ENCODE results near the gene SLAMF7.
"Not testable (repeated sequence)": the region's sequence is repeated elsewhere in the genome, so short reads cannot be mapped to it uniquely, and the experiment has no call there.

SLAMF7 gene

DNA sequence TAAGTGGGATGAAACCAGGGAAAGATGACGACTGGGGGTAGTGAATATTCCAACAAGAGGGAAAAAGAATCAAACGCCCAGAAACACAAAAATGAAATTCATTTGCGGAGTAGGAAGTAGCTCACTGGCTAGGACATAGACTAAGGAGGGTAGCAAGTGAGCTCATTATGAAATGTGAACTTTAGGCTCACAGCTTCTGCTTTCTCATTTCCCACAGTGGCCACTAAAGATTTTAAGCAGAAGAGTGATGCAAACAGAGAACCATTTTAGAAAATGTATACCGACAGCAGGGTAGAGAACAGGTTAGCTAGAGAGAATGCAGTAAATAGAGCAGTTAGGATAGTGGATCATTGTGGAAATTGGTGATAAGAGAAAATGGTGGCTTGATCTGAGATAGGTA lies 30.9 kb upstream of the SLAMF7 start:
- TF ChIP-seq ZFX (IDR thresholded peaks at IDR 0.05): no peak
- TF ChIP-seq, protein P1, sequence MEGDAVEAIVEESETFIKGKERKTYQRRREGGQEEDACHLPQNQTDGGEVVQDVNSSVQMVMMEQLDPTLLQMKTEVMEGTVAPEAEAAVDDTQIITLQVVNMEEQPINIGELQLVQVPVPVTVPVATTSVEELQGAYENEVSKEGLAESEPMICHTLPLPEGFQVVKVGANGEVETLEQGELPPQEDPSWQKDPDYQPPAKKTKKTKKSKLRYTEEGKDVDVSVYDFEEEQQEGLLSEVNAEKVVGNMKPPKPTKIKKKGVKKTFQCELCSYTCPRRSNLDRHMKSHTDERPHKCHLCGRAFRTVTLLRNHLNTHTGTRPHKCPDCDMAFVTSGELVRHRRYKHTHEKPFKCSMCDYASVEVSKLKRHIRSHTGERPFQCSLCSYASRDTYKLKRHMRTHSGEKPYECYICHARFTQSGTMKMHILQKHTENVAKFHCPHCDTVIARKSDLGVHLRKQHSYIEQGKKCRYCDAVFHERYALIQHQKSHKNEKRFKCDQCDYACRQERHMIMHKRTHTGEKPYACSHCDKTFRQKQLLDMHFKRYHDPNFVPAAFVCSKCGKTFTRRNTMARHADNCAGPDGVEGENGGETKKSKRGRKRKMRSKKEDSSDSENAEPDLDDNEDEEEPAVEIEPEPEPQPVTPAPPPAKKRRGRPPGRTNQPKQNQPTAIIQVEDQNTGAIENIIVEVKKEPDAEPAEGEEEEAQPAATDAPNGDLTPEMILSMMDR (conservative IDR thresholded peaks at IDR 0.05): no peak

DNA sequence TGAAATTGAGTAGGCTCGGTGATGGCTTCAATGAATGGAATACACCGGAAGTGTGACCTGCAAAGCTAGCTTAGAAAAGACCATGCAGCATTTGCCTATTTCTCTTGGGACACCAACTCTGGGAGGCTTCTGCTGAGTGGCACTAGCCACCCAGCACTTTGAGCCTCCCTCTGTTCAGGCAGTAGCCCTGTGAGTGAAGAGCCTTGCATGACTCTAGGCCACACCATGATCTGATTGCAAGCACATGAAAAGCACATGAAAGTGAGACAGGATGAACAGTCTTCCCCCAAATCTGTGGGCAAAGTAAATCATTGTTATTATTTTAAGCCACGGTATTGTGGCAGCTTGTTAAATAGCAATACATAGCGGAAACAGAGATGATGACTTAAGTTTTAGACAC lies 30.2 kb upstream of the SLAMF7 start:
- no peak overlapping the region for H3K27ac ChIP-seq
- TF ChIP-seq, protein P1 (conservative IDR thresholded peaks at IDR 0.05): no peak
- no peak for TF ChIP-seq ZFX (IDR thresholded peaks at IDR 0.05)

More for the DNA sequence above, 30.9 kb upstream of the SLAMF7 start:
- no peak overlapping the region for H3K27ac ChIP-seq

DNA sequence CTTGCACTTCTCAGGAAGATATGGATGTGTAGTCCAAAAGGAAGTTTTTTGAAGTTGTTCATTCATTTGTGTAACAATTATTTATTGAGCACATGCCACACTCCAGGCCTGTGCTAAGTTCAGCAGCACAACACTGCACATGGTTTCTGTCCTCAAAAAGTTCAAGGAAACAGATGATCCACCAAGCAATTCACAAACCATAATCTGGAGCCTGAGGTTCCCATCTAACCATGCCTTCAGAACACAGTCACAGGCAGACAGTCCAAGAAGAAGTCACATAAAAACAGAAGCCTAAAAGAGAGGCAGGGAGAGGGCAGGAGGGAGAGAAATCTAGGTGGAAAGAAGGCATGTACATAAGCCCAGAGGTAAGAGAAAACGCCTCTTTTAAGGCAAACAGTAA lies 29.3 kb upstream of the SLAMF7 start:
- no peak overlapping the region for H3K27ac ChIP-seq
- TF ChIP-seq ZFX (IDR thresholded peaks at IDR 0.05): no peak
- TF ChIP-seq, protein P1 (conservative IDR thresholded peaks at IDR 0.05): no peak

DNA sequence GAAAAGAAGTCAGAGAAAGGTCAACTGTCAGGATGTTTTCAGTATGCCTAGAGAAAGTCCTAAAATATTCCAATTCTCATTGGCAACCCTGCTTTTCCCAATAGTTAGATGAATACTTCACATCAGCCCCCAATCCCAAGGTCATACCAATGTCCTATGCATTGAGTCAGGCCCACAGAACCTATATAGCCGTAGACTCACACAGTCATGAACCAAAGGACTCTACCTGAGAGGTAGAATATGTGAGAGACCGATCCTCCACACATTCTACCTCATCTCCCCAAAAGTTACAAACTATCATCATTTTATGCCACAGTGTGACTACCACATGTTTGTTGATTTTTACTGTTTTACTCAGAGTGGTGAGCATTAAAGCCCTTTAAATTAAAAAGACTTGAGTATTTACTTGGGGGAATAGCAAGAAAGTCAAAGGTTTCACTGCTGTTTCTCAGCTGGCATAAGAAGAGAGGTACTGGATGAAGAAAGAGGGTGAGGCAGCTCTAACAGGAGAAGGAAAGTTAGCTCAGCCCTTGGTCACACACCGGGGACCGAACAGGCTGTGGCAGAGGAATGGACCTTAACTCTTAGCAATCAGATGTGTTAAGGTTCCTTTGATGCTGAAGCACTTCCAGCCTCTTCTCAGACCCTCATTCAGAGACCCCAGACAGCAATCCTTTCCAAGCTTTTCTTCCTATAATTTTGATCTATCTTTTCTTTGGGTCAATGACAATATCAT lies 28.4 kb upstream of the SLAMF7 start:
- H3K27ac ChIP-seq: no peak overlapping the region
- TF ChIP-seq ZFX (IDR thresholded peaks at IDR 0.05): no peak
- TF ChIP-seq, protein P1 (conservative IDR thresholded peaks at IDR 0.05): no peak

DNA sequence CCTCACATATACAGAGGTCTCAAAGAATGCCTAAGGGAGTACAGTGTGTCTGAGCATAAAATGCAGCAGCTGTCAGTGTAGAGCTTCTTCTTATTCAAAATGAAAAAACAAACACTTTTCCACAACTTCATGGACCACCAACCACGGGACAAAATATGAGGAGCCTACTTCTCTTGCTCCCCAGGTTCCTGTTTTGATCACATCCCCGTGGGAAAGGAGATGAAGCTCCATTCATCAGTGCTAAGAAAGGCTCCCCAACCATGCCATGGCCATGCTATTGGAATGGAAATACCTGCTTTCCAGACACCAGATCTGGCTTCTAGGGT lies 27.8 kb upstream of the SLAMF7 start:
- TF ChIP-seq ZFX (IDR thresholded peaks at IDR 0.05): no peak
- TF ChIP-seq, protein P1 (conservative IDR thresholded peaks at IDR 0.05): no peak
- no peak overlapping the region for H3K27ac ChIP-seq

DNA sequence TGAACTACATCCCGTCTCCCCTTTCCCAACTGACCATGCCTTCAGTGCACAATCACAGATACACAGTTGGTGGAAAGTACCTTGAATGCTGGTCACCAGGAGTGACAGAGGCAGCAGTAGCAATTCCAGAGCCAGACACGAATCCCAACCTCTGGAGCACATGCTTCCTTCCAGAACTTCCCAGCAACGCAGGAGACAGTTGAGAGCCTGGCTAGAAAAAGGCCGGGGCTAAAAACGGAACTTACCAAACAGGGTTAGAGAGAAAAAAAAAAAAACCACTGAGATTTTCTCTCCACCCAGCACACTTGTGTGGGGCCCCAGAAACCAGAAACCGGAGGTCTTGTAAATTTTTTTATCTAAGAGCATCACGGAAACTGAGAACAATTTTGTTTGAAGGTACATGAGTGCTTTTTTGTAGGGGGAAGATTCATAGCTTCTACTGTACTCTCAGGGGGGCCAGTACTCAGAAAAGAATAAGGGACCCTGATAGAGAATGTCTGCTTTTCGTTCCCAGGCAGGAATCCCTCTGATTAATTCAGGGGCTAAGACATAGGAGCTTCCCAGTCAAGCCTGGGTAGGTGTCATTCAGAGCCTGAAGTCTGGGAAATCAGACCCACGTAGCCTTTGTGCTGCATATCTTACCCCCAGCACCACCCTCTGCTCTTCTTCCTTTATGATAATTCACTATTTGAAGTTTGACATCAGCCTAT lies 27.3 kb upstream of the SLAMF7 start, which contains the start of gene CD48:
Gene CD48 (minus strand): TSS at position 221 of the 710 bp plus-strand sequence. CDS start 59 bp downstream, at position 162.
- no peak within 1 kb of the TSS for H3K27ac ChIP-seq
- TF ChIP-seq, protein P1 (conservative IDR thresholded peaks at IDR 0.05): no peak
- TF ChIP-seq ZFX (IDR thresholded peaks at IDR 0.05): no peak

DNA sequence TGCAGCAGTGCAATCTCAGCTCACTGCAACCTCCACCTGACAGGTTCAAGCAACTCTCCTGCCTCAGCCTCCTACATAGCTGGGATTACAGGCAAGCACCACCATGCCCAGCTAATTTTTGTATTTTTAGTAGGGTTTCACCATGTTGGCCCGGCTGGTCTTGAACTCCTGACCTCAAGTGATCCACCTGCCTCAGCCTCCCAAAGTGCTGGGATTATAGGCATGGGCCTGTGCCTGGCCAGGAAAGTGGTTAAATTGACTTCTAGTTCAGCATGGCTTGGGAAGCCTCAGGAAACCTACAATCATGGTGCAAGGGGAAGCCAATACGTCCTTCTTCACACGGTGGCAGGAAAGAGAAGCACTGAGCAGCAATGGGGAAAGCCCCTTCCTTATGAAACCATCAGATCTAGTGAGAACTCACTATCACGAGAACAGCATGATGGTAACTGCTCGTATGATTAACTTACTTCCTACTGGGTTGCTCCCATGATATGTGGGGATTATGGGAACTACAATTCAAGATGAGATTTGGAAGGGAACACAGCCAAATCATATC lies 26.4 kb upstream of the SLAMF7 start:
- not testable (repeated sequence) for H3K27ac ChIP-seq

Data from C4-2B (cell line).